BLaER1 (cell line): Measurements from ENCODE around the gene SNAI1.

Source experiments
- H3K27ac ChIP-seq: shearing (Covaris generic); formaldehyde crosslinking; 2 replicates; pipeline ENCODE4 v1.8.1; 2022
- H3K27me3 ChIP-seq: shearing (Covaris generic); formaldehyde crosslinking; 2 replicates; pipeline ENCODE4 v1.8.1; 2022
- H3K36me3 ChIP-seq: shearing (Covaris generic); formaldehyde crosslinking; 2 replicates; pipeline ENCODE4 v1.8.1; 2022
- H3K4me1 ChIP-seq: shearing (Covaris generic); formaldehyde crosslinking; 2 replicates; pipeline ENCODE4 v1.8.1; 2022
- H3K4me2 ChIP-seq: shearing (Covaris generic); formaldehyde crosslinking; 2 replicates; pipeline ENCODE4 v1.8.1; 2022
- H3K4me3 ChIP-seq: shearing (Covaris generic); formaldehyde crosslinking; 2 replicates; pipeline ENCODE4 v1.8.1; 2022
- H3K9ac ChIP-seq: shearing (Covaris generic); formaldehyde crosslinking; 2 replicates; pipeline ENCODE4 v1.8.1; 2022
- H3K9me3 ChIP-seq: shearing (Covaris generic); formaldehyde crosslinking; 2 replicates; pipeline ENCODE4 v1.8.1; 2022
- H4K20me1 ChIP-seq: shearing (Covaris generic); formaldehyde crosslinking; 2 replicates; pipeline ENCODE4 v1.8.1; 2022
- Cebpa-rat ChIP-seq: shearing (Covaris generic); IDR thresholded peaks from 2 replicates; pipeline ENCODE4 v1.8.1; 2022

The SNAI1 gene

DNA sequence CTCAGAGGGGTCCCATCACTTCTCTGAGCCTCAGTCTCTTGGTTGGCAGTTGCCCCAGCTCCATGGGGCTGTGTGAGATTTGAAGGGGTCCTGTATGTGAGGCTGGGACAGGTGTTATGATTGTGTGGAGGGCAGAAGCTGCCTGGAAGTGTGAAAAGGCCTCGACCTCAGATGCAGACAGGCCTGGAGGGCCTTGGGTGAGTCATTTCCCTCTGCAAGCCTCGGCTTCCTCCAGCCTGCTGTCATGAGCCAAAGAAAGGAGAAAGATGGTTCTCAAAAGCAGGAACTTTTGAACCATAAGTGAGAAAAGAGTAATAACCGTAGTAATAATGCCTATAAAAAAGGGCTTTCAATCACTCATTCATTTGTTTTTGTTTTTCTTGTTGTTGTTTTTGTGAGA is 37.5 kb downstream of the SNAI1 start:
- no peaks in the 10 kb centered on the region for H4K20me1 ChIP-seq
- H3K27me3 ChIP-seq, result no peaks in the 10 kb centered on the region
- no peak for TF ChIP-seq Cebpa-rat
- no peak overlapping the region for H3K9ac ChIP-seq
- no peak overlapping the region for H3K4me3 ChIP-seq
- no peak overlapping the region for H3K4me2 ChIP-seq
- no peaks in the 10 kb centered on the region for H3K36me3 ChIP-seq
- H3K9me3 ChIP-seq, result no peaks in the 10 kb centered on the region
- H3K27ac ChIP-seq, result no peak overlapping the region
- H3K4me1 ChIP-seq, result peaks cover 41% of the 10 kb centered on the region

DNA sequence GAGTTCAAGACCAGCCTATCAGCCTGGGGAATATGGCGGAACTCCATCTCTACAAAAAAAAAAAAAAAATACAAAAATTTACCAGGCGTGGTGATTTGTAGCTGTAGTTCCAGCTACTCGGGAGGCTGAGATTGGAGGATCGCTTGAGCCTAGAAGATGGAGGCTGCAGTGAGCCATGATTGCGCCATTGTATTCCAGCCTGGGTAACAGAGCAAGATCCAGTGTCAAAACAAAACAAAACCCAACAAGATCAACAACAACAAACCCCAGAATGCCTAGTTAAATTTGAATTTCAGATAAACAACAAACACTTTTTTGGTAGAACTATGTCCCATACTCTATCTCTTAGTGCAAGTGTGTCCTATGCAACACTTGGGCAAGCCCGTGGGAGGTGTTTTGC is 39.9 kb downstream of the SNAI1 start:
- Histone ChIP-seq H4K20me1 (no peaks in the 10 kb centered on the region), H3K4me2 (no peak overlapping the region), H3K4me3 (no peak overlapping the region), H3K9ac (no peak overlapping the region), H3K4me1 (peaks cover 22% of the 10 kb centered on the region), H3K27me3 (no peaks in the 10 kb centered on the region), H3K9me3 (no peaks in the 10 kb centered on the region), H3K36me3 (no peaks in the 10 kb centered on the region), H3K27ac (no peak overlapping the region)
- no peak for TF ChIP-seq Cebpa-rat

DNA sequence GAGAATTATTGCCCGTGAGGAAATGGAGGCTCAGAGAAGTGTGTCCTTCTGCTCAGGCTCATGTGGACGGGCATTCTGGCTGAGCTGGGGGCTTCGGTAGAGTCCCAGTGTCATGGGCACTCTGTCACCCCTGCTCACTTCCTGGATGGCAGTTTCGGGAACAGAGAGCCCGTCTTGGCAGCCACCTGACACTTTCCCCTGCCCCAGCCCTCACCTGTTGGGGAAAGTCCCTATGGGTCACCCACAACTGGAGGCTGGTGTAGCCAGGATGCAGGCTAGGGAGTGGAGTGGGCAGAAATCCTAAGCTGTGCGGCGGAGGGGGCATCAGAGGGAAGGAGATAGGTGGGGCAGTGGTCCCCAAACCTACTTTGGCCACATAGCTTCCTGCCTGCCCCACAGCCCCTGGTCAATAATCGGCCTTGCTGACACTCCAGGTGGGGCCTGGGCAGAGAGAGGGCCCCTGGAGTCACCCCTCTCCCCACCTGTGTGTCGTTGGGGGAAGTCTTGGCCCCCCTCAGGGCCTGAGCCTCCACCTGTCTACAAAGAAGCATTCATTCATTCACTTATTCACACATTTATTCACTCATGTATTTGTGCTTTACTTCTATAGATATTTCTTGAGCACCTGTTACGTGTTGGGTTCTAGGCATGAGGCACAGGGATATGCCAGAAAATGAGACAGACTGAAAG is 40.5 kb downstream of the SNAI1 start:
- Histone ChIP-seq H3K27ac (no peak overlapping the region), H3K9me3 (no peaks in the 10 kb centered on the region), H3K4me2 (no peak overlapping the region), H3K4me1 (peaks cover 20% of the 10 kb centered on the region), H3K36me3 (no peaks in the 10 kb centered on the region), H3K27me3 (no peaks in the 10 kb centered on the region), H3K9ac (no peak overlapping the region), H3K4me3 (no peak overlapping the region), H4K20me1 (no peaks in the 10 kb centered on the region)
- no peak for TF ChIP-seq Cebpa-rat

- Histone ChIP-seq H3K4me3 (no peak overlapping the region), H3K27me3 (no peaks in the 10 kb centered on the region), H3K9me3 (no peaks in the 10 kb centered on the region), H3K4me2 (no peak overlapping the region), H3K9ac (no peak overlapping the region), H3K4me1 (peaks cover 12% of the 10 kb centered on the region), H3K27ac (no peak overlapping the region), H4K20me1 (no peaks in the 10 kb centered on the region), H3K36me3 (no peaks in the 10 kb centered on the region)
- no peak for TF ChIP-seq Cebpa-rat
Measured at GRCh38 chr20:50026746-50027575, 44.2 kb downstream of the SNAI1 start.

GRCh38 chr20:50027611-50028105 is 44.9 kb downstream of the SNAI1 start:
- H4K20me1 ChIP-seq, result no peaks in the 10 kb centered on the region
- TF ChIP-seq Cebpa-rat, result no peak

DNA sequence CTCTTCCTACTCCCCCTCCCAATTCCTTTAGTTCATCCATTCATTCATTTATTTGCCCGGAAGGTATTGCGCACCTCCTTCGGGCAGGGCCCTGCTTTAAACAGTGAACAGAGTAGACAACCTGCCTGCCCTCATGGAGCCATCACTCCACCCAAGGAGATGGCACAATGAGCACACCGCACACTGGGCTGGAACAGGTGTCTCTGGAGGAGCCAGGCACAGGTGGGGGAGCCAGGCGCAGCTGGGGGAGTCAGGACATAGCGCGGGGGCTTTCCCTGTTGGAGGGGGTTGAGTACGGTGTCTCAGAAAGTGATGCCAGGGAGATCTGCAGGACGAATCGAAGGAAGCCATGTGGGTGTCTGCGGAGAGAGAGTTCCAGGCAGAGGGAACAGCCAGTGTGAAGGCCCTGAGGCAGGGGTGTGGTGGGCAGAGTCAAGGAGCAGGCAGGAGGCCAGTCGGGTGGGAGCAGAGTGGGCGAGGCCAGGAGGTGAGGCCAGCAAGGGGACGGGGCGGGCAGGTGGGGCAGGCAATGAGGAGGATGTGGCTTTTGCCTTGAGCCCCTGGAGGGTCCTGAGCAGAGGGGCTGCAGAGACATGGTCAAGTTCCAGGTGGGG is 46.4 kb downstream of the SNAI1 start:
- TF ChIP-seq Cebpa-rat, result no peak
- Histone ChIP-seq H3K4me1 (peaks cover 12% of the 10 kb centered on the region), H3K36me3 (no peaks in the 10 kb centered on the region)

More at GRCh38 chr20:50027611-50028105, 44.9 kb downstream of the SNAI1 start:
- no peak overlapping the region for H3K27ac ChIP-seq
- H3K4me3 ChIP-seq, result no peak overlapping the region
- no peaks in the 10 kb centered on the region for H3K9me3 ChIP-seq
- H3K36me3 ChIP-seq, result no peaks in the 10 kb centered on the region
- H3K4me2 ChIP-seq, result no peak overlapping the region
- H3K4me1 ChIP-seq, result peaks cover 12% of the 10 kb centered on the region
- no peaks in the 10 kb centered on the region for H3K27me3 ChIP-seq
- no peak overlapping the region for H3K9ac ChIP-seq

DNA sequence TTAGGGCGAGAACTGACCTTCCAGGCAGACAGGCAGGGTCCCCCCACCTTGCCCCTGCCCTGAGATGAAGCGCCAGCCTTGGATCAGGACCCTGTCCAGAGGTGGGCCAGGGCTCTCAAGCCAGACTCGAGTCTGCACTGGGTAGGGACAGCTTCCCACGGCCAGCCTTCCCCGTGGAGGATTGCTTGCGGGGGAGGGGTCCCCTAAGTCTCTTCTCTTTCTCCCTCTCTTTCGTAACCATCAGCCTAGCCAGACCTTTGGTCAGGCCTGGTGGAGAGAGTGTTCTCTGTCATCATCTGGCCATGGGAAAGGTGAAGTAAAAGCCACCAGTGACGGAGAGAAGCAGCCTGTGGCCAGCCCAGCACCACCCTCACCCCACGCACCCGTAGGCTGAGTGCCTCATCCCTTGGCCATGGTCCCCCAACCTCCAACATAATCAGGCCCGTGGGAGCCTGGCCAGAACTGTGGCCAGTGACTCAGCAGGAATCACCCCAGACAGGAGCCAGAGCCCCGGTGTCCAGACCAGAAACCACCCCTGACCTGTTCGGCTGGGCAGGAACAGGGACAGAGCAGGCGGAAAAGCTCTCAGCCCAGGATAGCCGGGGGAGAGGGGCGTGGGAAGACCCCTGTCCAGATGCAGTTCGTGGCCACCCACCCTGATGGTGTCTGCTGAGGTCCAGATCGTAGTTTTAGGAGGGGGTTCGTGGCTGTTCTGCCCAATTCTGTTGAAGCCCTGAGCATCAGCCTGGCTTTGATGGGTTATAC is 47.1 kb downstream of the SNAI1 start:
- no peak overlapping the region for H3K4me2 ChIP-seq
- no peaks in the 10 kb centered on the region for H3K9me3 ChIP-seq
- TF ChIP-seq Cebpa-rat, result no peak
- 0 out of 2 replicates have a peak overlapping the region, but pooled peaks have one; percentile 26 for H3K27ac ChIP-seq
- no peaks in the 10 kb centered on the region for H3K27me3 ChIP-seq
- no peak overlapping the region for H3K4me3 ChIP-seq
- no peaks in the 10 kb centered on the region for H3K36me3 ChIP-seq
- no peak overlapping the region; the same call in 1 of the 2 replicates for H3K9ac ChIP-seq
- H4K20me1 ChIP-seq, result no peaks in the 10 kb centered on the region
- H3K4me1 ChIP-seq, result peaks cover 8% of the 10 kb centered on the region

More for the DNA sequence above, 46.4 kb downstream of the SNAI1 start:
- Histone ChIP-seq H3K27ac (no peak overlapping the region), H3K9ac (no peak overlapping the region), H3K9me3 (no peaks in the 10 kb centered on the region), H3K4me2 (no peak overlapping the region), H3K4me3 (no peak overlapping the region), H3K27me3 (no peaks in the 10 kb centered on the region), H4K20me1 (no peaks in the 10 kb centered on the region)

- Histone ChIP-seq H3K27me3 (no peaks in the 10 kb centered on the region), H3K4me2 (no peak overlapping the region), H3K27ac (no peak overlapping the region), H3K9ac (no peak overlapping the region), H3K9me3 (no peaks in the 10 kb centered on the region), H3K36me3 (no peaks in the 10 kb centered on the region), H3K4me3 (no peak overlapping the region), H4K20me1 (no peaks in the 10 kb centered on the region), H3K4me1 (no peaks in the 10 kb centered on the region; the same call in 1 of the 2 replicates)
- no peak for TF ChIP-seq Cebpa-rat
Measured at GRCh38 chr20:50032955-50033666, 50.3 kb downstream of the SNAI1 start.
